ENCODE measurements around the gene ZNF396. TPM values are rescaled to one million over a fixed set of nuclear protein-coding genes. Genes with fewer than 3 reads are reported as not detected.

ZNF396 gene
- total RNA-seq, 1 donor from 2014 or later: 1.9 TPM

DNA sequence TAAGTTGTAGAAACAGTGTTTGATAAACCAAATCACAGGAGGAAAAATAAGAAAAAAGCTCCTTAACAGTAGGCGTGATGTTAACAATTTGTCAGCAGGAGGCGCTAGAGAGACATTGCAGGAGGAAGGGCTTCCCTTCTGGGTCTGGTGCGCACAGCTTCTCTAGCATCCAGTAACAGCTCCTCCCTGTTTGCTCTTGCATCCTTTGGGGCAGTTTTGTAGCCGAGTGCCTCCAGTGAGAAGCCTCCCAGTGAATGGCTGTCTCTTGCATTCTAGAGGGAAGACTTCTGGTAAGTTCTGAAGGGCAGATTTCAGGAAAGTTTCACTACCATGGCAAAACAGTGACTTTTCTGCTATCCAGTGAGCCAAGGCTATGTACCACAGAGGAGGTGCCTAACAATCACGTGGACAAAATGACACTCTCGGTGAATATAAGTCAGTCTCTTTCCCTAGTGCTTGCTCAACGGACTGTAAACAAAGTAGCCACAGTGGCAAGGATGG lies 9.5 kb upstream of the ZNF396 start:
- peaks cover 24% of the 10 kb centered on the region for H3K4me1 Mint-ChIP-seq (ENCODE audit: unreplicated experiment)
- no peak for DNase-seq (ENCODE audit: extremely low spot score, unreplicated experiment)
- peaks cover 5% of the 10 kb centered on the region for H3K9me3 Mint-ChIP-seq (ENCODE audit: unreplicated experiment)
- no peaks in the 10 kb centered on the region for H3K36me3 Mint-ChIP-seq (ENCODE audit: unreplicated experiment)
- H3K27ac Mint-ChIP-seq (ENCODE audit: unreplicated experiment): no peak overlapping the region
- H3K4me3 Mint-ChIP-seq (ENCODE audit: unreplicated experiment): no peak overlapping the region
- H3K27me3 Mint-ChIP-seq (ENCODE audit: unreplicated experiment): peaks cover 7% of the 10 kb centered on the region
- TF ChIP-seq, protein P1, sequence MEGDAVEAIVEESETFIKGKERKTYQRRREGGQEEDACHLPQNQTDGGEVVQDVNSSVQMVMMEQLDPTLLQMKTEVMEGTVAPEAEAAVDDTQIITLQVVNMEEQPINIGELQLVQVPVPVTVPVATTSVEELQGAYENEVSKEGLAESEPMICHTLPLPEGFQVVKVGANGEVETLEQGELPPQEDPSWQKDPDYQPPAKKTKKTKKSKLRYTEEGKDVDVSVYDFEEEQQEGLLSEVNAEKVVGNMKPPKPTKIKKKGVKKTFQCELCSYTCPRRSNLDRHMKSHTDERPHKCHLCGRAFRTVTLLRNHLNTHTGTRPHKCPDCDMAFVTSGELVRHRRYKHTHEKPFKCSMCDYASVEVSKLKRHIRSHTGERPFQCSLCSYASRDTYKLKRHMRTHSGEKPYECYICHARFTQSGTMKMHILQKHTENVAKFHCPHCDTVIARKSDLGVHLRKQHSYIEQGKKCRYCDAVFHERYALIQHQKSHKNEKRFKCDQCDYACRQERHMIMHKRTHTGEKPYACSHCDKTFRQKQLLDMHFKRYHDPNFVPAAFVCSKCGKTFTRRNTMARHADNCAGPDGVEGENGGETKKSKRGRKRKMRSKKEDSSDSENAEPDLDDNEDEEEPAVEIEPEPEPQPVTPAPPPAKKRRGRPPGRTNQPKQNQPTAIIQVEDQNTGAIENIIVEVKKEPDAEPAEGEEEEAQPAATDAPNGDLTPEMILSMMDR (IDR thresholded peaks at IDR 0.05): peak; percentile 93

DNA sequence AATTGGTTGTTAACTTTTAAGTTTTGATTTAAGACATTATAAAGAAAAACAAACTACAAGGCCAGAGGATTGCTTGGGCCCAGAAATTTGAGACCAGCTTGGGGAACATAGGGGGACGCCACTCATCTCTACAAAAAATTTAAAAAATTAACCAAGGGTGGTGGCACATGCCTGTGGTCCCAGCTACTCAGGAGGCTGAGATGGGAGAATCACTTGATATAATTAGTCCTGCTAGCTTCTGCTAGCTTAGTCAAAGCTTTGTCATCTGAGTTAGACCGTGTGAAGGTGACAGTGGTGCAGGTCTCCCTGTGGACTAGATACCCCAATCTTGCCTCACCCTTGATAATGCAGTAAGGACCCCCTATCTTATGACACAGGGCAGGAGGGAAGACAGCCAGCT lies 6.0 kb upstream of the ZNF396 start:
- H3K4me1 Mint-ChIP-seq (ENCODE audit: unreplicated experiment): peaks cover 9% of the 10 kb centered on the region
- no peak overlapping the region for H3K4me3 Mint-ChIP-seq (ENCODE audit: unreplicated experiment)
- no peaks in the 10 kb centered on the region for H3K36me3 Mint-ChIP-seq (ENCODE audit: unreplicated experiment)
- peaks cover 10% of the 10 kb centered on the region for H3K9me3 Mint-ChIP-seq (ENCODE audit: unreplicated experiment)
- peaks cover 22% of the 10 kb centered on the region for H3K27me3 Mint-ChIP-seq (ENCODE audit: unreplicated experiment)
- TF ChIP-seq, protein P1 (IDR thresholded peaks at IDR 0.05): no peak
- H3K27ac Mint-ChIP-seq (ENCODE audit: unreplicated experiment): no peak overlapping the region
- no peak for DNase-seq (ENCODE audit: extremely low spot score, unreplicated experiment)

DNA sequence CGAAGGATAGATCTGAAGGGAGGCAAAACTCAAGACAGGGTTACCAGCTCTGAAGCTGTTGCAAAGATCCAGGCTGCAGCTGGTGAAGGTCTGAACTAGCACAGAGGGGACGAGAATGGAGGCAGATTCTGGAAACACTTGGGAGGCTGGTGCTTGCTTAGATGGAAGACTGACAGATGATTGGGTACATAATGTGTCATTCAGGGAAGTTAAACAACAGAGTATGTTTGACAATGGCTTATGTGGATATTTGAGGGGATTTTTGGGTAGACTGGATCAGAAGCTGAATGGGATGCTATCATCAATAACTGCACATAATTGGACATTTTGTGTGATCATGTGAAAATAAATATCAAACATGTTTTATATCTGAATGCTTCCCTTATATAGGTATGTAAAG lies 2.3 kb upstream of the ZNF396 start:
- H3K4me3 Mint-ChIP-seq (ENCODE audit: unreplicated experiment): no peak overlapping the region
- TF ChIP-seq, protein P1 (IDR thresholded peaks at IDR 0.05): no peak
- no peak for DNase-seq (ENCODE audit: extremely low spot score, unreplicated experiment)
- H3K27me3 Mint-ChIP-seq (ENCODE audit: unreplicated experiment): peaks cover 21% of the 10 kb centered on the region
- H3K27ac Mint-ChIP-seq (ENCODE audit: unreplicated experiment): no peak overlapping the region
- peaks cover 10% of the 10 kb centered on the region for H3K9me3 Mint-ChIP-seq (ENCODE audit: unreplicated experiment)
- no peaks in the 10 kb centered on the region for H3K36me3 Mint-ChIP-seq (ENCODE audit: unreplicated experiment)
- peaks cover 7% of the 10 kb centered on the region for H3K4me1 Mint-ChIP-seq (ENCODE audit: unreplicated experiment)

DNA sequence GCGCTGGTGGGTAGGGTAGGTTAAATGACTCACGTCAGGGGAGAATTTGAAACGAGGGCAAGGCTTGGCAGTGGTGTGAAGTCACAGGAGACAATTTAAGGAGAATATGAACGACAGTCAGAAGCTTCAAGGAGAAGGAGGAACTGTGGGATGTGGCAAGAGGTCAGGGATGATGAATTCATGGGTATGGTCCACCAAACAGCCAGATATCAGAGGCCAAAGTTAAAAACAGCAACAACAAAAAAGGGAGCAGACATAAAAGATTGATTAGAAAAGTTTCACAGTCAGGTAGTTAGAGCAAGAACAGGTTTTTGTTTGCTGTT lies 1.4 kb upstream of the ZNF396 start:
- no peak for DNase-seq (ENCODE audit: extremely low spot score, unreplicated experiment)
- Mint-ChIP-seq H3K4me1 (ENCODE audit: unreplicated experiment) (peaks cover 7% of the 10 kb centered on the region), H3K27ac (ENCODE audit: unreplicated experiment) (no peak overlapping the region), H3K27me3 (ENCODE audit: unreplicated experiment) (peaks cover 19% of the 10 kb centered on the region), H3K4me3 (ENCODE audit: unreplicated experiment) (no peak overlapping the region), H3K9me3 (ENCODE audit: unreplicated experiment) (peaks cover 10% of the 10 kb centered on the region), H3K36me3 (ENCODE audit: unreplicated experiment) (no peaks in the 10 kb centered on the region)
- TF ChIP-seq, protein P1 (IDR thresholded peaks at IDR 0.05): no peak

DNA sequence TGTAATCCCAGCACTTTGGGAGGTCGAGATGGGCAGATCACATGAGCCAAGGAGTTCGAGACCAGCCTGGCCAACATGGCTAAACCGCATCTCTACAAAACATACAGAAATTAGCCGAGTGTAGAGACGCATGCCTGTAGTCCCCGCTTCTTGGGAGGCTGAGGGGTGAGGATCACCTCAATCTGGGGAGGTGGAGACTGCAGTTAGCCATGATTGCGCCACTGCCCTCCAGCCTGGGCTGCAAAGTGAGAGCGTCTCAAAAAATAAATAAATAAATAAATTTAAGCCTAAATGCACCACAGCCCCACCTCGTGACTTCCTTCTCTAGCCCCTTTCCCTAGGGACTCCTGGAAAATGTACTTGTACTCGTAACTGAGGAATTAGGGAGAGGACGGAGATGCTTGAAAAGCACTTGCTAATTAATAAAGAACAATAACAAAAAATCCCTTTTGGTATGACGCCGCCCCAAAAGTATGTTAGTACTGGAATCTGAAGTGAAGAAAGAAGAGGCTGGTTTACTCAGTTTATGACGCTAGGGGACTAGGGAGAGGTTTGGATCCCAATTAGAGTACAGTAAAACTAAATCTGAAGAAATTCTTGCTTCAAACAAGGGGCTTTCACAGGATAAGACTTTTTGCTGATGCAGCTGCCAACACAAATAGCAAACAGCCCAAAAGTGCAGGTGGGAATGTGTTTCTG lies 887 bp upstream of the ZNF396 start:
- Mint-ChIP-seq H3K4me1 (ENCODE audit: unreplicated experiment) (peaks cover 7% of the 10 kb centered on the region), H3K4me3 (ENCODE audit: unreplicated experiment) (peak overlapping the region; percentile 77), H3K27ac (ENCODE audit: unreplicated experiment) (peak overlapping the region; percentile 57), H3K9me3 (ENCODE audit: unreplicated experiment) (peaks cover 10% of the 10 kb centered on the region), H3K36me3 (ENCODE audit: unreplicated experiment) (no peaks in the 10 kb centered on the region), H3K27me3 (ENCODE audit: unreplicated experiment) (peaks cover 19% of the 10 kb centered on the region)
- DNase-seq (ENCODE audit: extremely low spot score, unreplicated experiment): no peak
- TF ChIP-seq, protein P1 (IDR thresholded peaks at IDR 0.05): no peak

Measured in osteocyte (in vitro differentiated cells).